ENCODE data around the gene CELA2B. TPM values are rescaled to one million over a fixed set of nuclear protein-coding genes. Genes with fewer than 3 reads are reported as not detected.

Gene CELA2B
- total and polyA plus RNA-seq, 9 of the 15 experiments (the other 6 are each of a cell fraction or from before 2014, with no cell fraction given): 0.25 to 2.1 (median 0.38) TPM; not detected in 5

DNA sequence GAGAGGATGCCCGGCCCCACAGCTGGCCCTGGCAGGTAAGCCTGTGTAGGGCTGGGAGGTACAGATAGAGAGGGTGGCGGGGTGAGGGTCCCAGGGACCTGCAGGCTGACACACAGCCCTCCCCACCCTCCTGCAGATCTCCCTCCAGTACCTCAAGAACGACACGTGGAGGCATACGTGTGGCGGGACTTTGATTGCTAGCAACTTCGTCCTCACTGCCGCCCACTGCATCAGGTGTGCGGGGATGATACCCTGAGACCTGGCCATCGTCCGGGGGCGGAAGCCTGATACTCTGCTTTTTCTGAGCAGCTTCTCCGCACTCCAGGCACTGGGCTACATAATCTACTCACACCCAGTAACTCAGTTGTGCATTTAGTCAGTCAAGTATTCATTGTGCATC is 35.5 kb upstream of the CELA2B start (continued):
- TF ChIP-seq, protein P1, sequence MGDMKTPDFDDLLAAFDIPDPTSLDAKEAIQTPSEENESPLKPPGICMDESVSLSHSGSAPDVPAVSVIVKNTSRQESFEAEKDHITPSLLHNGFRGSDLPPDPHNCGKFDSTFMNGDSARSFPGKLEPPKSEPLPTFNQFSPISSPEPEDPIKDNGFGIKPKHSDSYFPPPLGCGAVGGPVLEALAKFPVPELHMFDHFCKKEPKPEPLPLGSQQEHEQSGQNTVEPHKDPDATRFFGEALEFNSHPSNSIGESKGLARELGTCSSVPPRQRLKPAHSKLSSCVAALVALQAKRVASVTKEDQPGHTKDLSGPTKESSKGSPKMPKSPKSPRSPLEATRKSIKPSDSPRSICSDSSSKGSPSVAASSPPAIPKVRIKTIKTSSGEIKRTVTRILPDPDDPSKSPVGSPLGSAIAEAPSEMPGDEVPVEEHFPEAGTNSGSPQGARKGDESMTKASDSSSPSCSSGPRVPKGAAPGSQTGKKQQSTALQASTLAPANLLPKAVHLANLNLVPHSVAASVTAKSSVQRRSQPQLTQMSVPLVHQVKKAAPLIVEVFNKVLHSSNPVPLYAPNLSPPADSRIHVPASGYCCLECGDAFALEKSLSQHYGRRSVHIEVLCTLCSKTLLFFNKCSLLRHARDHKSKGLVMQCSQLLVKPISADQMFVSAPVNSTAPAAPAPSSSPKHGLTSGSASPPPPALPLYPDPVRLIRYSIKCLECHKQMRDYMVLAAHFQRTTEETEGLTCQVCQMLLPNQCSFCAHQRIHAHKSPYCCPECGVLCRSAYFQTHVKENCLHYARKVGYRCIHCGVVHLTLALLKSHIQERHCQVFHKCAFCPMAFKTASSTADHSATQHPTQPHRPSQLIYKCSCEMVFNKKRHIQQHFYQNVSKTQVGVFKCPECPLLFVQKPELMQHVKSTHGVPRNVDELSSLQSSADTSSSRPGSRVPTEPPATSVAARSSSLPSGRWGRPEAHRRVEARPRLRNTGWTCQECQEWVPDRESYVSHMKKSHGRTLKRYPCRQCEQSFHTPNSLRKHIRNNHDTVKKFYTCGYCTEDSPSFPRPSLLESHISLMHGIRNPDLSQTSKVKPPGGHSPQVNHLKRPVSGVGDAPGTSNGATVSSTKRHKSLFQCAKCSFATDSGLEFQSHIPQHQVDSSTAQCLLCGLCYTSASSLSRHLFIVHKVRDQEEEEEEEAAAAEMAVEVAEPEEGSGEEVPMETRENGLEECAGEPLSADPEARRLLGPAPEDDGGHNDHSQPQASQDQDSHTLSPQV (IDR thresholded peaks at IDR 0.05): no peak
- TF ChIP-seq, protein P2, sequence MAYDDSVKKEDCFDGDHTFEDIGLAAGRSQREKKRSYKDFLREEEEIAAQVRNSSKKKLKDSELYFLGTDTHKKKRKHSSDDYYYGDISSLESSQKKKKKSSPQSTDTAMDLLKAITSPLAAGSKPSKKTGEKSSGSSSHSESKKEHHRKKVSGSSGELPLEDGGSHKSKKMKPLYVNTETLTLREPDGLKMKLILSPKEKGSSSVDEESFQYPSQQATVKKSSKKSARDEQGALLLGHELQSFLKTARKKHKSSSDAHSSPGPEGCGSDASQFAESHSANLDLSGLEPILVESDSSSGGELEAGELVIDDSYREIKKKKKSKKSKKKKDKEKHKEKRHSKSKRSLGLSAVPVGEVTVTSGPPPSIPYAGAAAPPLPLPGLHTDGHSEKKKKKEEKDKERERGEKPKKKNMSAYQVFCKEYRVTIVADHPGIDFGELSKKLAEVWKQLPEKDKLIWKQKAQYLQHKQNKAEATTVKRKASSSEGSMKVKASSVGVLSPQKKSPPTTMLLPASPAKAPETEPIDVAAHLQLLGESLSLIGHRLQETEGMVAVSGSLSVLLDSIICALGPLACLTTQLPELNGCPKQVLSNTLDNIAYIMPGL (CRISPR knock-in tag; IDR thresholded peaks at IDR 0.05): no peak
- TF ChIP-seq, protein P3, sequence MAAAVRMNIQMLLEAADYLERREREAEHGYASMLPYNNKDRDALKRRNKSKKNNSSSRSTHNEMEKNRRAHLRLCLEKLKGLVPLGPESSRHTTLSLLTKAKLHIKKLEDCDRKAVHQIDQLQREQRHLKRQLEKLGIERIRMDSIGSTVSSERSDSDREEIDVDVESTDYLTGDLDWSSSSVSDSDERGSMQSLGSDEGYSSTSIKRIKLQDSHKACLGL (CRISPR knock-in tag; IDR thresholded peaks at IDR 0.05; ENCODE audit: borderline replicate concordance, poor library complexity, severe bottlenecking): no peak
- TF ChIP-seq HNRNPL (IDR thresholded peaks at IDR 0.05; ENCODE audit: low read depth, low read length) (no peak), SMARCE1 (IDR thresholded peaks at IDR 0.05) (no peak), MCM5 (IDR thresholded peaks at IDR 0.05; ENCODE audit: low read depth) (no peak), EGR1 (conservative IDR thresholded peaks at IDR 0.05) (peak; percentile 70), BCOR (IDR thresholded peaks at IDR 0.05) (no peak), CBFA2T3 (IDR thresholded peaks at IDR 0.05) (peak; percentile 51), ESRRA (IDR thresholded peaks at IDR 0.05; ENCODE audit: borderline replicate concordance, low read depth) (no peak)
- TF ChIP-seq, protein P4, sequence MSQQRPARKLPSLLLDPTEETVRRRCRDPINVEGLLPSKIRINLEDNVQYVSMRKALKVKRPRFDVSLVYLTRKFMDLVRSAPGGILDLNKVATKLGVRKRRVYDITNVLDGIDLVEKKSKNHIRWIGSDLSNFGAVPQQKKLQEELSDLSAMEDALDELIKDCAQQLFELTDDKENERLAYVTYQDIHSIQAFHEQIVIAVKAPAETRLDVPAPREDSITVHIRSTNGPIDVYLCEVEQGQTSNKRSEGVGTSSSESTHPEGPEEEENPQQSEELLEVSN (IDR thresholded peaks at IDR 0.05; ENCODE audit: borderline replicate concordance in 1 of 2, extremely low read depth in 1 of 2, insufficient read depth in 1 of 2, insufficient read length in 1 of 2, low read depth in 1 of 2, low read length in 1 of 2, poor library complexity in 1 of 2, severe bottlenecking in 1 of 2): peak; percentile 24 to 79
- TF ChIP-seq, protein P5, sequence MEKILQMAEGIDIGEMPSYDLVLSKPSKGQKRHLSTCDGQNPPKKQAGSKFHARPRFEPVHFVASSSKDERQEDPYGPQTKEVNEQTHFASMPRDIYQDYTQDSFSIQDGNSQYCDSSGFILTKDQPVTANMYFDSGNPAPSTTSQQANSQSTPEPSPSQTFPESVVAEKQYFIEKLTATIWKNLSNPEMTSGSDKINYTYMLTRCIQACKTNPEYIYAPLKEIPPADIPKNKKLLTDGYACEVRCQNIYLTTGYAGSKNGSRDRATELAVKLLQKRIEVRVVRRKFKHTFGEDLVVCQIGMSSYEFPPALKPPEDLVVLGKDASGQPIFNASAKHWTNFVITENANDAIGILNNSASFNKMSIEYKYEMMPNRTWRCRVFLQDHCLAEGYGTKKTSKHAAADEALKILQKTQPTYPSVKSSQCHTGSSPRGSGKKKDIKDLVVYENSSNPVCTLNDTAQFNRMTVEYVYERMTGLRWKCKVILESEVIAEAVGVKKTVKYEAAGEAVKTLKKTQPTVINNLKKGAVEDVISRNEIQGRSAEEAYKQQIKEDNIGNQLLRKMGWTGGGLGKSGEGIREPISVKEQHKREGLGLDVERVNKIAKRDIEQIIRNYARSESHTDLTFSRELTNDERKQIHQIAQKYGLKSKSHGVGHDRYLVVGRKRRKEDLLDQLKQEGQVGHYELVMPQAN (IDR thresholded peaks at IDR 0.05; ENCODE audit: borderline replicate concordance): no peak
- TF ChIP-seq, protein P6, sequence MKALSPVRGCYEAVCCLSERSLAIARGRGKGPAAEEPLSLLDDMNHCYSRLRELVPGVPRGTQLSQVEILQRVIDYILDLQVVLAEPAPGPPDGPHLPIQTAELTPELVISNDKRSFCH (CRISPR knock-in tag; IDR thresholded peaks at IDR 0.05): no peak
- TF ChIP-seq, protein P6 (tag; IDR thresholded peaks at IDR 0.05): no peak
